ENCODE data around the gene MDM4.

MDM4 gene

GRCh38 chr1:204498981-204499380 is 17.2 kb upstream of the MDM4 start:
- DNase-seq (ENCODE audit: low read depth): no peak
- TF ChIP-seq CTCF (IDR thresholded peaks at IDR 0.05; ENCODE audit: control insufficient read depth, insufficient read depth, low read depth, low read length, missing control alignments): no peak
- H3K4me3 ChIP-seq (ENCODE audit: control insufficient read depth, low read depth, low read length): no peak overlapping the region

- DNase-seq (ENCODE audit: low read depth): no peak
- no peak for TF ChIP-seq CTCF (IDR thresholded peaks at IDR 0.05; ENCODE audit: control insufficient read depth, insufficient read depth, low read depth, low read length, missing control alignments)
- no peak overlapping the region for H3K4me3 ChIP-seq (ENCODE audit: control insufficient read depth, low read depth, low read length)
These were observed 16.4 kb upstream of the MDM4 start for GRCh38 chr1:204499511-204500468.

GRCh38 chr1:204502241-204502640 is 14.0 kb upstream of the MDM4 start:
- DNase-seq (ENCODE audit: low read depth): no peak
- no peak for TF ChIP-seq CTCF (IDR thresholded peaks at IDR 0.05; ENCODE audit: control insufficient read depth, insufficient read depth, low read depth, low read length, missing control alignments)
- no peak overlapping the region for H3K4me3 ChIP-seq (ENCODE audit: control insufficient read depth, low read depth, low read length)

- DNase-seq (ENCODE audit: low read depth): no peak
- peak; percentile 60 for TF ChIP-seq CTCF (IDR thresholded peaks at IDR 0.05; ENCODE audit: control insufficient read depth, insufficient read depth, low read depth, low read length, missing control alignments)
- no peak overlapping the region for H3K4me3 ChIP-seq (ENCODE audit: control insufficient read depth, low read depth, low read length)
These were observed 12.9 kb upstream of the MDM4 start for GRCh38 chr1:204503122-204503912.

- TF ChIP-seq CTCF (IDR thresholded peaks at IDR 0.05; ENCODE audit: control insufficient read depth, insufficient read depth, low read depth, low read length, missing control alignments): no peak
- H3K4me3 ChIP-seq (ENCODE audit: control insufficient read depth, low read depth, low read length): no peak overlapping the region
- no peak for DNase-seq (ENCODE audit: low read depth)
These were observed 12.2 kb upstream of the MDM4 start for GRCh38 chr1:204503913-204504519.

GRCh38 chr1:204505674-204506200 is 10.5 kb upstream of the MDM4 start:
- no peak for TF ChIP-seq CTCF (IDR thresholded peaks at IDR 0.05; ENCODE audit: control insufficient read depth, insufficient read depth, low read depth, low read length, missing control alignments)
- H3K4me3 ChIP-seq (ENCODE audit: control insufficient read depth, low read depth, low read length): peak overlapping the region; percentile 35
- DNase-seq (ENCODE audit: low read depth): no peak
